PC-3 (cell line): ENCODE results near the gene BTBD6.

Source experiments
- CTCF ChIP-seq: fragments of 300-600 bp; sonication (generic); conservative IDR thresholded peaks from 2 replicates; pipeline ENCODE4 v1.5.1; 2017; ENCODE audit warnings: antibody characterized with exemption, low read depth, mild to moderate bottlenecking, low read length
- EZH2 ChIP-seq: fragments of 300-600 bp; sonication (generic); IDR thresholded peaks from one replicate; pipeline ENCODE4 v1.6.1; 2017; ENCODE audit warnings: antibody characterized with exemption, mild to moderate bottlenecking, low read length; ENCODE audit not compliant: unreplicated experiment
- EZH2phosphoT487 ChIP-seq: fragments of 300-600 bp; sonication (generic); IDR thresholded peaks from 2 replicates; pipeline ENCODE4 v1.6.1; 2018; ENCODE audit warnings: mild to moderate bottlenecking, antibody characterized with exemption, low read length, borderline replicate concordance

DNA sequence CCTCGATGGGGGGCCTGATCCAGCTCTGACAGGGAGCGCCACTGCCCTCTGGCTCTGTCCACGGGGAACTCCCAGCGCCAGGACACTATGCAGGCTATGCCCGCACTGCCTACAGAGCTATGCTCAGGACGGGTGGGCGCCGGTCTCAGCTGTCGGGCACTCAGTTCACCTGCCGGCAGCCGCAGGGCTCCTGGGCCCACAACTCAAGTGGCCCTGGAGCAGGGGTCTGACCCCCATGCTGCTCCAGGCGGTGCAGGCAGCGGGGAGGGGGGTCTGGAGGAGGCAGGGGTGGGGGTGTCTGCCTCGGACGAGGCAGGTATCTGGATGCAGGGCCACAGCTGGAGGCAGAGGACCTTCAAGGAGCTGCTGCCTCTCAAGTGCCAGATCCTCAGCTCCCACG is 38.7 kb upstream of the BTBD6 start:
- TF ChIP-seq EZH2, result no peak
- TF ChIP-seq CTCF, result no peak
- TF ChIP-seq EZH2phosphoT487, result no peak
